HCT116 (cell line): ENCODE measurements around the gene CXCL1. TPM values are rescaled to one million over a fixed set of nuclear protein-coding genes. Genes with fewer than 3 reads are reported as not detected.

Source experiments
- ATAC-seq: fragments of 200-7000 bp; cut with Tn5 transposase; 2 replicates; pipeline ENCODE4 v1.9.1; 2020; ENCODE audit warnings: mild to moderate bottlenecking, moderate library complexity
- BruUV-seq: library from RNA; stranded (reverse); fragments of 400-500 nt; replicated peaks from 2 replicates; lab custom pipeline; 2021; lab: Mats Ljungman, UMichigan
- CTCF ChIA-PET: fragments of 300-600 bp; sonication (Branson Sonifier 250); formaldehyde crosslinking; loops from one replicate; lab custom pipeline; 2021; ENCODE audit warnings: antibody characterized with exemption; lab: Charles Lee
- POLR2A ChIA-PET: fragments of 300-600, 350-600 bp; sonication (Branson Sonifier 250); formaldehyde crosslinking; loops from one replicate; lab custom pipeline; 2021; ENCODE audit warnings: antibody characterized with exemption; lab: Charles Lee
- RAD21 ChIA-PET, 2 experiments: fragments of 300-600 bp; sonication (Branson Sonifier 250); formaldehyde crosslinking; loops; one replicate each; lab custom pipeline; 2023; ENCODE audit warnings: low total read pairs in 2 of 2; ENCODE audit not compliant: uncharacterized antibody in 2 of 2, unreplicated experiment in 2 of 2, low non-redundant PET in 1 of 2; lab: Charles Lee
- DNase-seq: peaks from one replicate; pipeline ENCODE4 v3.0.0-alpha.2; 2010; ENCODE audit warnings: low read depth, low spot score
- H2AFZ ChIP-seq: fragments of 200-600 bp; shearing (Covaris generic), sonication (generic); 2 replicates; pipeline ENCODE4 v1.6.1; 2017; ENCODE audit warnings: low read depth, mixed run types, mixed read lengths, antibody characterized with exemption, low read length; ENCODE audit not compliant: poor library complexity, severe bottlenecking
- H3K27ac ChIP-seq: 2 replicates; pipeline ENCODE4 v1.5.1; 2012; ENCODE audit warnings: low read depth, low read length
- H3K27me3 ChIP-seq: fragments of 200-600 bp; sonication (generic); 2 replicates; pipeline ENCODE4 v1.6.1; 2016; ENCODE audit warnings: mixed run types, low read length, mixed read lengths; ENCODE audit not compliant: insufficient read depth
- H3K36me3 ChIP-seq, 2 experiments: fragments of 200-500 bp in 1 of 2; fragments of 200-600 bp in 1 of 2; sonication (Bioruptor generic) in 1 of 2; sonication (generic) in 1 of 2; 2 replicates each; pipeline versions ENCODE4 v1.5.1 to v1.6.1; 2014 to 2016; ENCODE audit warnings: low read length in 2 of 2, inconsistent platforms in 1 of 2, mixed read lengths in 1 of 2, mixed run types in 1 of 2; ENCODE audit not compliant: insufficient read depth in 2 of 2, control insufficient read depth in 1 of 2
- H3K4me1 ChIP-seq, 2 experiments: fragments of 200-600 bp in 1 of 2; sonication (generic) in 1 of 2; 2 replicates each; pipeline versions ENCODE4 v1.5.1 to v1.6.1; 2012 to 2017; ENCODE audit warnings: low read length in 2 of 2, inconsistent platforms in 1 of 2, mild to moderate bottlenecking in 1 of 2, mixed read lengths in 1 of 2, mixed run types in 1 of 2, moderate library complexity in 1 of 2; ENCODE audit not compliant: insufficient read depth in 2 of 2, control insufficient read depth in 1 of 2
- H3K4me2 ChIP-seq: fragments of 200-600 bp; sonication (generic); 2 replicates; pipeline ENCODE4 v1.6.1; 2017; ENCODE audit warnings: mixed run types, low read length, mixed read lengths
- H3K4me3 ChIP-seq, 2 experiments: fragments of 200-600 bp in 1 of 2; sonication (generic) in 1 of 2; replicated peaks in 1 of 2; 2 replicates each; pipeline ENCODE4 v1.5.1; 2011 to 2016; ENCODE audit warnings: low read length in 2 of 2, control low read depth in 1 of 2, low read depth in 1 of 2, mild to moderate bottlenecking in 1 of 2, mixed read lengths in 1 of 2, mixed run types in 1 of 2
- H3K79me2 ChIP-seq: fragments of 200-600 bp; sonication (generic); 2 replicates; pipeline ENCODE4 v1.6.1; 2017; ENCODE audit warnings: mild to moderate bottlenecking, mixed run types, low read length, moderate library complexity, mixed read lengths; ENCODE audit not compliant: insufficient read depth
- H3K9ac ChIP-seq: fragments of 200-600 bp; sonication (generic); 2 replicates; pipeline ENCODE4 v1.6.1; 2016; ENCODE audit warnings: low read length, mixed read lengths
- H3K9me2 ChIP-seq: fragments of 200-600 bp; sonication (generic), shearing (Covaris generic); 2 replicates; pipeline ENCODE4 v1.6.1; 2017; ENCODE audit warnings: mixed run types, mild to moderate bottlenecking, moderate library complexity; ENCODE audit not compliant: insufficient read depth
- H3K9me3 ChIP-seq, 2 experiments: fragments of 200-500 bp in 1 of 2; fragments of 200-600 bp in 1 of 2; sonication (Bioruptor generic) in 1 of 2; sonication (generic) in 1 of 2; 2 replicates each; pipeline ENCODE4 v1.6.1; 2014 to 2017; ENCODE audit warnings: low read length in 2 of 2, mixed read lengths in 2 of 2, inconsistent platforms in 1 of 2, low read depth in 1 of 2, mild to moderate bottlenecking in 1 of 2, mixed run types in 1 of 2, moderate library complexity in 1 of 2; ENCODE audit not compliant: control insufficient read depth in 1 of 2, insufficient read depth in 1 of 2
- H4K20me1 ChIP-seq: fragments of 200-600 bp; sonication (generic), shearing (Covaris generic); 2 replicates; pipeline ENCODE4 v1.6.1; 2017; ENCODE audit warnings: mixed run types, mild to moderate bottlenecking, moderate library complexity; ENCODE audit not compliant: insufficient read depth
- CEBPB ChIP-seq: IDR thresholded peaks from 2 replicates; pipeline ENCODE4 v1.6.1; 2012; ENCODE audit warnings: low read depth
- EGR1 ChIP-seq: IDR thresholded peaks from 2 replicates; pipeline ENCODE4 v1.6.1; 2012; ENCODE audit warnings: low read depth
- ELF1 ChIP-seq: IDR thresholded peaks from 2 replicates; pipeline ENCODE4 v1.6.1; 2012; ENCODE audit warnings: low read depth, borderline replicate concordance
- EZH2 ChIP-seq: fragments of 200-600 bp; sonication (generic); IDR thresholded peaks from 2 replicates; pipeline ENCODE4 v1.6.1; 2017; ENCODE audit warnings: antibody characterized with exemption, mixed run types
- FOSL1 ChIP-seq: IDR thresholded peaks from 2 replicates; pipeline ENCODE4 v1.6.1; 2012; ENCODE audit warnings: low read depth
- JUND ChIP-seq: IDR thresholded peaks from 2 replicates; pipeline ENCODE4 v1.6.1; 2012
- POLR2A ChIP-seq: IDR thresholded peaks from 2 replicates; pipeline ENCODE4 v1.7.0; 2011; ENCODE audit warnings: borderline replicate concordance; ENCODE audit not compliant: insufficient read depth, insufficient read length; ENCODE audit errors: extremely low read depth
- POLR2AphosphoS5 ChIP-seq: IDR thresholded peaks from 2 replicates; pipeline ENCODE4 v1.6.1; 2011; ENCODE audit warnings: mild to moderate bottlenecking, low read depth, low read length, moderate library complexity
- TCF7L2 ChIP-seq: IDR thresholded peaks from 2 replicates; pipeline ENCODE4 v1.7.0; 2011; ENCODE audit warnings: borderline replicate concordance, inconsistent platforms; ENCODE audit not compliant: insufficient read depth, insufficient read length; ENCODE audit errors: extremely low read depth
- ZNF274 ChIP-seq: fragments of 200-500 bp; sonication (Bioruptor generic); IDR thresholded peaks from 2 replicates; pipeline ENCODE4 v1.6.1; 2014; ENCODE audit warnings: mild to moderate bottlenecking, low read depth, low read length, inconsistent platforms
- intact Hi-C: fragments of 100-400 bp; cut with micrococcal nuclease; formaldehyde crosslinking; loops from 2 replicates; pipeline ENCODE4 v1.10.0; 2022
- total RNA-seq: library from RNA; stranded (reverse); gene quantifications from one replicate; pipeline ENCODE4 v1.2.1, GENCODE V29; 2021; ENCODE audit not compliant: unreplicated experiment
- TF ChIP-seq, protein P1 (sequence below): IDR thresholded peaks from 2 replicates; pipeline ENCODE4 v1.6.1; 2011; ENCODE audit warnings: mild to moderate bottlenecking, low read length, moderate library complexity; ENCODE audit not compliant: insufficient replicate concordance; ENCODE audit errors: extremely low read depth

CXCL1 gene
- total RNA-seq, 1 experiment from 2014 or later = 2.5 TPM

DNA sequence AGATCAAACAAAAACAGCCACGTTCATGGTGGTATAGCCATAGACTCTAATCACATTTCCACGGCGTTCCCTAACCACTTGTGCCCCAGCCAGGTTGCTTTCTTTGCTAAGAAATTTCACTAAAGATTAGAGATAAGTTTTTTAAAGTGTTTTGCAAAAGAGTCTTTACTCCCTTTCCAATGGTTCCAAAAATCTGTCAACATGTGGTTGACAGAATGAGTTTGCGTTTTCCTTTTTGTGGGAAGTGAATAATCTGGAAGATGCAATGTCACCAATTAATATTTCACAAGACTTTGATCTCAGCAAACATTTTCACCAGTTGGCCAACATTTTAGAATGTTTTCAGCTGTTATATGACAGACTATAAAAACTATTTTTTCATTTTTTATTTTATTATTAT is 35.3 kb downstream of the CXCL1 start:
- POLR2A ChIA-PET = no interaction called here
- DNase-seq (no peak), ATAC-seq (no peak)
- BruUV-seq = no TSS peak
- intact Hi-C loops = no loop called here
- Histone ChIP-seq H3K4me2 (no peak overlapping the region), H3K79me2 (no peaks in the 10 kb centered on the region), H3K9me2 (no peaks in the 10 kb centered on the region), H3K4me3 (no peak overlapping the region), H3K4me1 (no peaks in the 10 kb centered on the region), H3K36me3 (no peaks in the 10 kb centered on the region), H2AFZ (no peak overlapping the region), H3K9me3 (no peaks in the 10 kb centered on the region), H3K27ac (no peak overlapping the region), H3K9ac (no peak overlapping the region), H4K20me1 (no peaks in the 10 kb centered on the region), H3K27me3 (no peaks in the 10 kb centered on the region)
- TF ChIP-seq ELF1 (no peak), ZNF274 (no peak), TCF7L2 (no peak), EGR1 (no peak), JUND (no peak), POLR2A (no peak), EZH2 (no peak), FOSL1 (no peak), POLR2AphosphoS5 (no peak)
- TF ChIP-seq, protein P1, sequence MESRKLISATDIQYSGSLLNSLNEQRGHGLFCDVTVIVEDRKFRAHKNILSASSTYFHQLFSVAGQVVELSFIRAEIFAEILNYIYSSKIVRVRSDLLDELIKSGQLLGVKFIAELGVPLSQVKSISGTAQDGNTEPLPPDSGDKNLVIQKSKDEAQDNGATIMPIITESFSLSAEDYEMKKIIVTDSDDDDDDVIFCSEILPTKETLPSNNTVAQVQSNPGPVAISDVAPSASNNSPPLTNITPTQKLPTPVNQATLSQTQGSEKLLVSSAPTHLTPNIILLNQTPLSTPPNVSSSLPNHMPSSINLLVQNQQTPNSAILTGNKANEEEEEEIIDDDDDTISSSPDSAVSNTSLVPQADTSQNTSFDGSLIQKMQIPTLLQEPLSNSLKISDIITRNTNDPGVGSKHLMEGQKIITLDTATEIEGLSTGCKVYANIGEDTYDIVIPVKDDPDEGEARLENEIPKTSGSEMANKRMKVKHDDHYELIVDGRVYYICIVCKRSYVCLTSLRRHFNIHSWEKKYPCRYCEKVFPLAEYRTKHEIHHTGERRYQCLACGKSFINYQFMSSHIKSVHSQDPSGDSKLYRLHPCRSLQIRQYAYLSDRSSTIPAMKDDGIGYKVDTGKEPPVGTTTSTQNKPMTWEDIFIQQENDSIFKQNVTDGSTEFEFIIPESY = no peak
- RAD21 ChIA-PET = no interaction called here
- CTCF ChIA-PET = no interaction called here

DNA sequence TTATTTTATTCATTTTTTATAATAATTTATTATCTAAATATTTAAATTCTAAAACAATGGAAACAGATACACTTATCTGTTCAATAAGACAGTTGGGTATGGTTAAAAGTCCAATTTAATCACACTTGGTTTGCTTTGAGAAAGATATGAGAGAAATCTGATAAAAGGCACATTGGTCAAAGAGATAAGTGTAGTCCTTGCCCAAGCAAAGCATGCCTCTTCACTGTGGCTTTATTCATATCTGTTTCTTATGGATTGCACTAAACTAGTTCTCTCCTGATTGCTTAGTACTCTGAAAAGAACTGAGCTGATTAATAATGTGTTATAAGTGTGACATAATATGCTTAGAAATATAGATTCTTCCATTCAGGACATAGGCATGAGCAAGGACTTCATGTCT is 39.8 kb downstream of the CXCL1 start:
- H3K9me2 ChIP-seq = no peaks in the 10 kb centered on the region
- no peak overlapping the region for H3K4me3 ChIP-seq
- H3K27me3 ChIP-seq = no peaks in the 10 kb centered on the region
- H3K79me2 ChIP-seq = no peaks in the 10 kb centered on the region
- BruUV-seq = no TSS peak
- CTCF ChIA-PET = no interaction called here
- no peak overlapping the region for H3K27ac ChIP-seq
- no peaks in the 10 kb centered on the region for H3K4me1 ChIP-seq
- POLR2A ChIA-PET = no interaction called here
- no peaks in the 10 kb centered on the region for H3K9me3 ChIP-seq
- ATAC-seq (no peak), DNase-seq (no peak)
- no peak overlapping the region for H3K9ac ChIP-seq
- TF ChIP-seq POLR2A = no peak
- TF ChIP-seq CEBPB = no peak
- TF ChIP-seq, all 23 proteins: peak for 0
- Histone ChIP-seq H3K36me3 (no peaks in the 10 kb centered on the region), H2AFZ (no peak overlapping the region), H4K20me1 (no peaks in the 10 kb centered on the region), H3K4me2 (no peak overlapping the region)
- RAD21 ChIA-PET = no interaction called here
- intact Hi-C loops = no loop called here
